KMS-11 (cell line): ENCODE results near the gene WSCD2.

Source experiments
- H2AFZ ChIP-seq: fragments of 200-600 bp; sonication (generic); 2 replicates; pipeline ENCODE4 v1.6.1; 2016; ENCODE audit warnings: antibody characterized with exemption, mixed run types, low read depth
- H3K27ac ChIP-seq: fragments of 200-600 bp; sonication (generic); 2 replicates; pipeline ENCODE4 v1.6.1; 2016; ENCODE audit warnings: mild to moderate bottlenecking, mixed run types
- H3K27me3 ChIP-seq: fragments of 200-600 bp; sonication (generic); 2 replicates; pipeline ENCODE4 v1.6.1; 2017; ENCODE audit warnings: mild to moderate bottlenecking, low read depth, mixed run types, moderate library complexity; ENCODE audit not compliant: insufficient read depth
- H3K36me3 ChIP-seq: fragments of 200-600 bp; sonication (generic); 2 replicates; pipeline ENCODE4 v1.6.1; 2017; ENCODE audit warnings: mild to moderate bottlenecking, mixed run types; ENCODE audit not compliant: insufficient read depth
- H3K4me1 ChIP-seq: fragments of 200-600 bp; sonication (generic); 2 replicates; pipeline ENCODE4 v1.6.1; 2016; ENCODE audit warnings: mild to moderate bottlenecking, low read depth, mixed run types; ENCODE audit not compliant: poor library complexity, severe bottlenecking
- H3K4me2 ChIP-seq: fragments of 200-600 bp; sonication (generic); 2 replicates; pipeline ENCODE4 v1.7.0; 2016; ENCODE audit warnings: mild to moderate bottlenecking, mixed run types
- H3K4me3 ChIP-seq: fragments of 200-600 bp; sonication (generic); IDR thresholded peaks from 2 replicates; pipeline ENCODE4 v1.6.1; 2017; ENCODE audit warnings: low read depth, low read length, mixed read lengths; ENCODE audit not compliant: insufficient read depth
- H3K79me2 ChIP-seq: fragments of 200-600 bp; sonication (generic); 2 replicates; pipeline ENCODE4 v1.6.1; 2016; ENCODE audit warnings: low read depth, mixed run types; ENCODE audit not compliant: insufficient read depth
- H3K9ac ChIP-seq: fragments of 200-600 bp; sonication (generic); 2 replicates; pipeline ENCODE4 v1.6.1; 2016; ENCODE audit warnings: mild to moderate bottlenecking, mixed run types
- H4K20me1 ChIP-seq: fragments of 200-600 bp; sonication (generic); 2 replicates; pipeline ENCODE4 v1.6.1; 2016; ENCODE audit warnings: mild to moderate bottlenecking, mixed run types; ENCODE audit not compliant: insufficient read depth
- TF ChIP-seq, protein P1 (sequence below): fragments of 200-600 bp; sonication (generic); conservative IDR thresholded peaks from 2 replicates; pipeline ENCODE4 v1.6.1; 2017; ENCODE audit warnings: low read depth, mild to moderate bottlenecking, antibody characterized with exemption, low read length, moderate library complexity, mixed read lengths

The WSCD2 gene

DNA sequence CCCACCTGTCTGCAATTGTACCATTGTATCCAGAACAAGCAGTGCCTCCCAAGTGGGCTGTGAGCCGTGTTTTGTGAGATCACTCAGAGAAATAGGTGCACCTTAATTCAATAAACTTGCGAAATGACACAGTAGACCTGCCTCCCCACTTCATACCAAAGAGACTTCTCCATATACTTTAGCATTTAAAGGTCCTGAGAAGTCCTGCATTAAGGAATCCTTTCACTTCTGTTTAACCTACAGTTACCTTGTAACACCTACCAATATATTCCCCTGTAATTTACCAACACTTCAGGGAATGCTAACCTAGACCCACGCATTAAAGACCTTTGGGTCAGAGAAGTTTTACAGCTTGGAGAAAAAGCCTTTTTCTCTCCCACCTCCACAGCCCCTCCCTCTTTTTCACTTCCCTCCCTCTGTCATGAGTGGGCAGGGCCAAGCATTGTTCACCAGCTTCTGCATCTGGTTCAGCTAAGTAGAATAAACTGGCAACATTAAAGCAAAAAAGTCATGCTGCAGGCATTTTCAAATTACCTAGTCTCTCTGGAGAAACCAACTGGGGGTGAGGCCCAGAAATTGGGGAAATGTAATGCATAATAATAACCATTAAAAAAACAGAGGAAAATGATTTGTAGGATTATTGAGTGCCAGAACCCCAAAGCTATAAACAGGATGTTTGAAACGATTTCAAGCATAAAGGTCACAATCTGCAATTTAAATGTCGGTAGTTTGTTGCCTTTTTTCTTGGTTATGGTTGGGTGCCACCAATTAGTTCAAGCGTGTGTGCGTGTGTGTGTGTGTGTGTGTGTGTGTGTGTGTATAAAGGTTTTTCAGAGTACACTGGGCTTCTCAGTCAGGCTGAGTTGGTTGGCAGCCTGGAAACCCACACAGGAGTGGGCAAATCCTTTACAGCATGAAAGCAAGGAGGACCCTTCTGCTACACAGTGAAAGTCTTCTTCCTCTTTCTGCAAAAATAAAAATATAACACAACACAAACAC, 13.7 kb upstream of the WSCD2 start:
- Histone ChIP-seq H3K79me2 (no peaks in the 10 kb centered on the region), H4K20me1 (no peaks in the 10 kb centered on the region), H2AFZ (no peak overlapping the region), H3K4me3 (no peak overlapping the region), H3K4me1 (no peaks in the 10 kb centered on the region), H3K4me2 (no peak overlapping the region), H3K27ac (no peak overlapping the region), H3K9ac (no peak overlapping the region), H3K27me3 (no peaks in the 10 kb centered on the region), H3K36me3 (no peaks in the 10 kb centered on the region)
- TF ChIP-seq, protein P1, sequence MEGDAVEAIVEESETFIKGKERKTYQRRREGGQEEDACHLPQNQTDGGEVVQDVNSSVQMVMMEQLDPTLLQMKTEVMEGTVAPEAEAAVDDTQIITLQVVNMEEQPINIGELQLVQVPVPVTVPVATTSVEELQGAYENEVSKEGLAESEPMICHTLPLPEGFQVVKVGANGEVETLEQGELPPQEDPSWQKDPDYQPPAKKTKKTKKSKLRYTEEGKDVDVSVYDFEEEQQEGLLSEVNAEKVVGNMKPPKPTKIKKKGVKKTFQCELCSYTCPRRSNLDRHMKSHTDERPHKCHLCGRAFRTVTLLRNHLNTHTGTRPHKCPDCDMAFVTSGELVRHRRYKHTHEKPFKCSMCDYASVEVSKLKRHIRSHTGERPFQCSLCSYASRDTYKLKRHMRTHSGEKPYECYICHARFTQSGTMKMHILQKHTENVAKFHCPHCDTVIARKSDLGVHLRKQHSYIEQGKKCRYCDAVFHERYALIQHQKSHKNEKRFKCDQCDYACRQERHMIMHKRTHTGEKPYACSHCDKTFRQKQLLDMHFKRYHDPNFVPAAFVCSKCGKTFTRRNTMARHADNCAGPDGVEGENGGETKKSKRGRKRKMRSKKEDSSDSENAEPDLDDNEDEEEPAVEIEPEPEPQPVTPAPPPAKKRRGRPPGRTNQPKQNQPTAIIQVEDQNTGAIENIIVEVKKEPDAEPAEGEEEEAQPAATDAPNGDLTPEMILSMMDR, result no peak

DNA sequence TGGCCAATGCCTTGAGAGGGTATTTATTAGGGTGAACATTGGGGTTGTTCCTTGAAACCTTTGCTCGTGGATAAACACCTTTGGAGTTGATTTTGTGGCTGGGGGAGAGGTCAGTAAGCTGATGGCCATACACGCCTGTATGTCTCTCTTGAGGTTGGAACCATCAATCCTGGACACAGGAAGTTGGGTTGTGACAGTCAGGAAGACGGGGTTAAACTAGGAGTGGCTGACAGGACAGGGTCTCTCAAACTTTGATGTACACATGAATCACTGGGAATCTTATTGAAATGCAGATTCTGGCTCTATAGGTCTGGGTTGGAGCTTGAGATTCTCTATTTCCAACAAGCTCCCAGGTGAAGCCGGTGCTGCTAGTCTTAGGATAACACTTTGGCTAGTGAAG, 12.8 kb upstream of the WSCD2 start:
- Histone ChIP-seq H4K20me1 (no peaks in the 10 kb centered on the region), H3K4me2 (no peak overlapping the region), H3K9ac (no peak overlapping the region), H3K27me3 (no peaks in the 10 kb centered on the region), H3K27ac (no peak overlapping the region), H3K79me2 (no peaks in the 10 kb centered on the region), H3K36me3 (no peaks in the 10 kb centered on the region), H3K4me3 (no peak overlapping the region), H3K4me1 (no peaks in the 10 kb centered on the region), H2AFZ (no peak overlapping the region)
- TF ChIP-seq, protein P1, result no peak

DNA sequence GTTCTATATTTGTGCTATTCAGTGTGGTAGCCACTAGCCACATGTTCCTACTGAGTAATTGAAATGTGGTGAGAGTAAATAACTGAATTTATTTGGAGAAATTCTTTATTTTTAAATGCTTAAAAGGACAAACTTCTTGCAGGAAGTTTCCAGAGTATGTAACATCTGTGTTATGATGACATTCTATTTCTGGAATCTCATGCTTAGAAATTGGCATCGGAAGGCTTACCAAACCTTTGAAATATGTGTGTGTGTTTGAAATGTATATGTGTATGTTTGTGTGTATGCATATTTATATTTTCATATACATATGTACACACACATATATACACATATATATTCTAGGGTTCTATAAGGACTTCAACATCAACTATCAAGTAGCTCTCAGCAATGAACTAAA, 12.4 kb upstream of the WSCD2 start:
- Histone ChIP-seq H3K4me3 (no peak overlapping the region), H2AFZ (no peak overlapping the region), H3K27ac (no peak overlapping the region), H3K4me1 (no peaks in the 10 kb centered on the region), H3K4me2 (no peak overlapping the region), H3K79me2 (no peaks in the 10 kb centered on the region), H3K27me3 (no peaks in the 10 kb centered on the region), H3K36me3 (no peaks in the 10 kb centered on the region), H4K20me1 (no peaks in the 10 kb centered on the region), H3K9ac (no peak overlapping the region)
- TF ChIP-seq, protein P1, result no peak

DNA sequence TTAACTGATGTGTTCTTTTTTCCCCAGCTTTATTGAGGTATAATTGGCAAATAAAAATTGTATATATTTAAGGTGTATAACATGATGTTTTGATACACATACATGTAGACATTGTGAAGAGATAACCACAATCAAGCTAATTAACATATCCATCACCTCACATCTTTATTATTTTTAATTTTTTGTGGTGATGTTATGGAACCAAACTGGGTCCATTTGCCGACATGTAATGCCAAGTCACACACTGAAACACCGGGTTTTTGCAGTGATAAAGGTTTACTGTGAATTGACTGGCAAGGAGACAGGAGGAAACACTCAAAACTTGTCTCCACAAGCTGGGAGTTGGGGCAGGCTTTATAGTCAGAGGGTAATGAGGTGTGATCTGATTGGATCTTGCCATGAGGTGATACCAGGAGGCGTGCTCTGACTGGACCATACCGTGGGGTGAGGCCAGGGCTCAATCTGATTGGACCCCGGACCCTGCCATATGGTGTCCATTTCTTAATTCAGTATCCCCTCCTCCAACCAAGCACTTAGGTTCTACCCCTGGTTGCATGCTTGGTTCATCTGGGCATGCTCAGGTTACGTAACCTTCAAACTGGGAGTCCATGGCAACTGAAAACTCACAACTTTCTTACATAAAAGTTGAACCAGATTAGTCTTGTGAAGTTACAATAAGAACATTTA, 11.8 kb upstream of the WSCD2 start:
- Histone ChIP-seq H3K4me3 (no peak overlapping the region), H3K27me3 (no peaks in the 10 kb centered on the region), H3K27ac (no peak overlapping the region), H3K9ac (no peak overlapping the region), H3K36me3 (no peaks in the 10 kb centered on the region), H2AFZ (no peak overlapping the region), H3K79me2 (no peaks in the 10 kb centered on the region), H3K4me1 (no peaks in the 10 kb centered on the region), H4K20me1 (no peaks in the 10 kb centered on the region), H3K4me2 (no peak overlapping the region)
- TF ChIP-seq, protein P1, result no peak
